Stomach (tissue), 9 donors: ENCODE results near the gene TMIE. TPM values are rescaled to one million over a fixed set of nuclear protein-coding genes. Genes with fewer than 3 reads are reported as not detected.
"Not testable (repeated sequence)": the region's sequence is repeated elsewhere in the genome, so short reads cannot be mapped to it uniquely, and the experiment has no call there.

Experiments
- DNase-seq, 2 donors: peaks; one replicate each; pipeline versions ENCODE4 v3.0.0 to v3.0.0-alpha.2; 2013 to 2019
- H3K27ac ChIP-seq, 5 donors: fragments of 200-600 bp in 4 of 5; sonication (generic) in 4 of 5; one replicate each; pipeline ENCODE4 v1.5.1; 2013 to 2019; ENCODE audit warnings: mild to moderate bottlenecking in 1 of 5, moderate library complexity in 1 of 5
- H3K27me3 ChIP-seq, 3 donors: fragments of 200-600 bp; sonication (generic); one replicate each; pipeline ENCODE4 v1.5.1; 2017 to 2019; ENCODE audit warnings: mixed run types in 1 of 3
- H3K36me3 ChIP-seq, 4 donors: fragments of 200-600 bp; sonication (generic); 1 replicate in 3 of 4; 2 replicates in 1 of 4; pipeline ENCODE4 v1.5.1; 2016 to 2019
- H3K4me1 ChIP-seq, 4 donors: fragments of 200-600 bp; sonication (generic); one replicate each; pipeline ENCODE4 v1.5.1; 2016 to 2019
- H3K4me3 ChIP-seq, 4 donors: fragments of 200-600 bp; sonication (generic) in 3 of 4; one replicate each; pipeline ENCODE4 v1.5.1; 2016 to 2019; ENCODE audit warnings: mild to moderate bottlenecking in 1 of 4
- H3K9me3 ChIP-seq, 4 donors: fragments of 200-600 bp; sonication (generic); one replicate each; pipeline ENCODE4 v1.5.1; 2016 to 2019
- EP300 ChIP-seq: sonication (generic); formaldehyde crosslinking; IDR thresholded peaks from one replicate; pipeline ENCODE4 v1.6.1; 2017; ENCODE audit warnings: antibody characterized with exemption
- POLR2A ChIP-seq, 4 donors: fragments of 450-650 bp; IDR thresholded peaks; one replicate each; pipeline ENCODE4 v1.6.1; 2016; ENCODE audit warnings: antibody characterized with exemption in 4 of 4, control low read depth in 2 of 4, mild to moderate bottlenecking in 1 of 4, moderate library complexity in 1 of 4
- POLR2AphosphoS5 ChIP-seq, 3 donors: sonication (generic); formaldehyde crosslinking; IDR thresholded peaks; one replicate each; pipeline ENCODE4 v1.6.1; 2016; ENCODE audit warnings: antibody characterized with exemption in 3 of 3
- WGBS, 5 donors: extraction: QIAGEN DNeasy Blood & Tissue Kit in 3 of 5; methylation state at CpG; one replicate each; pipeline versions ENCODE4 v1.1.5 to v1.1.7; 2013 to 2018; 5-methylcytosine and 5-hydroxymethylcytosine counted together
- intact Hi-C: fragments of 100-400 bp; cut with DNase I; formaldehyde crosslinking; loops from one replicate; pipeline ENCODE4 v1.15.1; 2023; ENCODE audit warnings: low total_unique reads
- polyA plus RNA-seq, 3 donors: library from polyadenylated mRNA; stranded (reverse); fragments of 200-250 nt; gene quantifications; one replicate each; pipeline ENCODE4 v1.2.3, GENCODE V29; 2013
- total RNA-seq, 5 donors: library from RNA; depleted of rRNA; stranded (reverse); fragments of >200 nt; gene quantifications; one replicate each; pipeline versions ENCODE4 v1.1.0 to v1.2.3, GENCODE V29; 2014 to 2016
- TF ChIP-seq, protein P1 (sequence below), 7 experiments: fragments of 450-650 bp in 4 of 7; fragments of 200-600 bp in 3 of 7; sonication (generic) in 3 of 7; IDR thresholded peaks; one replicate each; pipeline ENCODE4 v1.5.1; 2016 to 2019; ENCODE audit warnings: antibody characterized with exemption in 7 of 7, control low read depth in 2 of 7, mild to moderate bottlenecking in 1 of 7
- donor health status: healthy with polysubstance abuse.
- donor health status: Bipolar disorder and iron deficiency.
- donor health status: healthy.

TMIE gene
- total and polyA plus RNA-seq, 8 donors: 0.46 to 1.0 (median 0.55) TPM; not detected in 5

- intact Hi-C loops: no loop called here
- H3K4me1 ChIP-seq: no peaks in the 10 kb centered on the region
- H3K9me3 ChIP-seq: no peaks in the 10 kb centered on the region
- H3K36me3 ChIP-seq: no peaks in the 10 kb centered on the region
- TF ChIP-seq, protein P1, sequence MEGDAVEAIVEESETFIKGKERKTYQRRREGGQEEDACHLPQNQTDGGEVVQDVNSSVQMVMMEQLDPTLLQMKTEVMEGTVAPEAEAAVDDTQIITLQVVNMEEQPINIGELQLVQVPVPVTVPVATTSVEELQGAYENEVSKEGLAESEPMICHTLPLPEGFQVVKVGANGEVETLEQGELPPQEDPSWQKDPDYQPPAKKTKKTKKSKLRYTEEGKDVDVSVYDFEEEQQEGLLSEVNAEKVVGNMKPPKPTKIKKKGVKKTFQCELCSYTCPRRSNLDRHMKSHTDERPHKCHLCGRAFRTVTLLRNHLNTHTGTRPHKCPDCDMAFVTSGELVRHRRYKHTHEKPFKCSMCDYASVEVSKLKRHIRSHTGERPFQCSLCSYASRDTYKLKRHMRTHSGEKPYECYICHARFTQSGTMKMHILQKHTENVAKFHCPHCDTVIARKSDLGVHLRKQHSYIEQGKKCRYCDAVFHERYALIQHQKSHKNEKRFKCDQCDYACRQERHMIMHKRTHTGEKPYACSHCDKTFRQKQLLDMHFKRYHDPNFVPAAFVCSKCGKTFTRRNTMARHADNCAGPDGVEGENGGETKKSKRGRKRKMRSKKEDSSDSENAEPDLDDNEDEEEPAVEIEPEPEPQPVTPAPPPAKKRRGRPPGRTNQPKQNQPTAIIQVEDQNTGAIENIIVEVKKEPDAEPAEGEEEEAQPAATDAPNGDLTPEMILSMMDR (IDR thresholded peaks at IDR 0.05): no peak
- TF ChIP-seq POLR2AphosphoS5 (IDR thresholded peaks at IDR 0.05) (no peak), POLR2A (IDR thresholded peaks at IDR 0.05) (no peak), EP300 (no peak)
- no peak overlapping the region for H3K4me3 ChIP-seq
- WGBS, 5 donors: 78 to 84% (median 82%) methylated on average over 9 of the region's 9 CpGs
- no peak overlapping the region for H3K27ac ChIP-seq
- DNase-seq: no peak
- H3K27me3 ChIP-seq: peaks cover 0 to 27% (median 0%) of the 10 kb centered on the region in 3 donors
These were observed 32.0 kb downstream of the TMIE start for GRCh38 chr3:46733026-46733800.

DNA sequence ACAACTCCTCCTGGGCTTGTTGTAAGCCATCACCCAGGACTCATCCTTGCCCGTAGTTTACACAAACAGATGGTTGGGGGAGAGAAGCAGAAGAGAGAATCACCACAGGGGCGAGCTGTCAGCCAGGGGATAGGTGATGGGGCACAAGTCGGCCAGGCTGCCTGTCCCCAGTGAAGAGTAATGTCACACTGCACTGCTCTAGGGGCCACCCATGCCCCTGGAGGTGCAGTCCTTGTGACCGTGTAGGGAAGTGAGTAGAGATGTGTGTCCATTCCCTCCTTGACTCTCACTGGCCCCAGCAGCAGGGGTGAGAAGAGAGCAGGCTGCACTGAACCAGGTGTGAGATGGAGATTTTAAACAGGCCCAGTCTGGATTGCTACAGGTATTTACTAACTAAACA, 33.6 kb downstream of the TMIE start:
- Histone ChIP-seq H3K4me3 (no peak overlapping the region), H3K27me3 (peaks cover 0 to 27% (median 0%) of the 10 kb centered on the region in 3 donors), H3K9me3 (no peaks in the 10 kb centered on the region), H3K36me3 (no peaks in the 10 kb centered on the region), H3K4me1 (no peaks in the 10 kb centered on the region), H3K27ac (no peak overlapping the region)
- TF ChIP-seq POLR2A (IDR thresholded peaks at IDR 0.05) (no peak), EP300 (no peak), POLR2AphosphoS5 (IDR thresholded peaks at IDR 0.05) (no peak)
- TF ChIP-seq, protein P1 (IDR thresholded peaks at IDR 0.05): no peak
- peak in 1 of 2 donors; percentile 17 for DNase-seq
- intact Hi-C loops: no loop called here
- 54 to 73% (median 61%) methylated on average over 4 of the region's 4 CpGs for WGBS, 5 donors

- no peaks in the 10 kb centered on the region for H3K36me3 ChIP-seq
- H3K27me3 ChIP-seq: peaks cover 0 to 27% (median 0%) of the 10 kb centered on the region in 3 donors
- intact Hi-C loops: no loop called here
- TF ChIP-seq, protein P1 (IDR thresholded peaks at IDR 0.05): no peak
- TF ChIP-seq POLR2A (IDR thresholded peaks at IDR 0.05): no peak
- TF ChIP-seq EP300: no peak
- no peak for TF ChIP-seq POLR2AphosphoS5 (IDR thresholded peaks at IDR 0.05)
- no peaks in the 10 kb centered on the region for H3K9me3 ChIP-seq
- WGBS, 5 donors: 83 to 90% (median 86%) methylated on average over 17 to 20 of the region's 20 CpGs
- DNase-seq: peak in 1 of 2 donors; percentile 3
- no peak overlapping the region for H3K27ac ChIP-seq
- H3K4me3 ChIP-seq: no peak overlapping the region
- no peaks in the 10 kb centered on the region for H3K4me1 ChIP-seq
These were observed 35.0 kb downstream of the TMIE start for GRCh38 chr3:46736006-46736872.

DNA sequence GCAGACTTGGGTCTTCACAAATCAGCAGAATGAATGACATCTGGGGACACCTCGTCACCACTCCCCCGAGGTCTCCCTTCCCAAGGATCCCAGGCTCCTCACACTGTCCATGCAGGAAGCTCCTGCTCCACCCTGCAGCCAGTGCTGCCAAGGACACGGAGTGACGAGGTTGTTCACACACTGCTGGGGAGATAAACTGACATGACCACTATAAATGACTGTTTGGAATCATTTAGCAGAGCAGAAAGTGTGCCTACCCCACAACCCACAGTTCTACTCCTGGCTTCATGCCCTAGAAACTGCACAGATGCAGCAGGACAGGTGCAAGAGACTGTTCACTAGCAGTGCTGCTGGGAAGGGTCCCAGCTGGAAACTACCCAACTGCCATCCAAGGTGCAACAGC, 36.1 kb downstream of the TMIE start:
- intact Hi-C loops: no loop called here
- H3K9me3 ChIP-seq: no peaks in the 10 kb centered on the region
- H3K27me3 ChIP-seq: peaks cover 0 to 21% (median 0%) of the 10 kb centered on the region in 3 donors
- peak in 1 of 2 donors; percentile 30 for DNase-seq
- TF ChIP-seq EP300: no peak
- TF ChIP-seq POLR2A (IDR thresholded peaks at IDR 0.05): no peak
- no peak for TF ChIP-seq POLR2AphosphoS5 (IDR thresholded peaks at IDR 0.05)
- TF ChIP-seq, protein P1 (IDR thresholded peaks at IDR 0.05): no peak
- 46 to 59% (median 53%) methylated on average over 4 of the region's 4 CpGs for WGBS, 5 donors
- no peak overlapping the region for H3K4me3 ChIP-seq
- H3K27ac ChIP-seq: no peak overlapping the region
- no peaks in the 10 kb centered on the region for H3K4me1 ChIP-seq
- H3K36me3 ChIP-seq: no peaks in the 10 kb centered on the region

GRCh38 chr3:46739565-46739964, 38.4 kb downstream of the TMIE start:
- H3K36me3 ChIP-seq, H3K27me3 ChIP-seq, DNase-seq, H3K9me3 ChIP-seq, intact Hi-C loops, H3K4me1 ChIP-seq, H3K27ac ChIP-seq, H3K4me3 ChIP-seq: not testable (repeated sequence)
- 92 to 99% (median 94%) methylated on average over 3 of the region's 3 CpGs for WGBS, 5 donors
